ENCODE measurements around the gene ACTR2.

ACTR2 gene

GRCh38 chr2:65294701-65295100, 67.1 kb downstream of the ACTR2 start:
- Histone ChIP-seq H3K4me3 (ENCODE audit: low read length) (no peak overlapping the region), H3K36me3 (ENCODE audit: insufficient read depth, low read length) (no peaks in the 10 kb centered on the region), H2AFZ (ENCODE audit: low read depth, low read length) (no peak overlapping the region), H3K27me3 (ENCODE audit: insufficient read depth, low read length) (no peaks in the 10 kb centered on the region), H3K4me1 (ENCODE audit: insufficient read depth, low read length) (peaks cover 5% of the 10 kb centered on the region), H3K9me3 (ENCODE audit: low read length) (no peaks in the 10 kb centered on the region)

GRCh38 chr2:65296971-65297370, 69.3 kb downstream of the ACTR2 start:
- no peak overlapping the region for H2AFZ ChIP-seq (ENCODE audit: low read depth, low read length)
- no peaks in the 10 kb centered on the region for H3K27me3 ChIP-seq (ENCODE audit: insufficient read depth, low read length)
- no peak overlapping the region for H3K4me3 ChIP-seq (ENCODE audit: low read length)
- H3K36me3 ChIP-seq (ENCODE audit: insufficient read depth, low read length) = no peaks in the 10 kb centered on the region
- no peaks in the 10 kb centered on the region for H3K9me3 ChIP-seq (ENCODE audit: low read length)
- H3K4me1 ChIP-seq (ENCODE audit: insufficient read depth, low read length) = peaks cover 26% of the 10 kb centered on the region

- Histone ChIP-seq H3K4me3 (ENCODE audit: low read length) (no peak overlapping the region), H3K36me3 (ENCODE audit: insufficient read depth, low read length) (no peaks in the 10 kb centered on the region), H3K4me1 (ENCODE audit: insufficient read depth, low read length) (peaks cover 28% of the 10 kb centered on the region), H2AFZ (ENCODE audit: low read depth, low read length) (no peak overlapping the region), H3K9me3 (ENCODE audit: low read length) (no peaks in the 10 kb centered on the region), H3K27me3 (ENCODE audit: insufficient read depth, low read length) (no peaks in the 10 kb centered on the region)
Measured at GRCh38 chr2:65297544-65297943, 69.9 kb downstream of the ACTR2 start.

GRCh38 chr2:65298089-65298488, 70.5 kb downstream of the ACTR2 start:
- Histone ChIP-seq H3K36me3 (ENCODE audit: insufficient read depth, low read length) (no peaks in the 10 kb centered on the region), H3K4me3 (ENCODE audit: low read length) (no peak overlapping the region), H2AFZ (ENCODE audit: low read depth, low read length) (no peak overlapping the region), H3K4me1 (ENCODE audit: insufficient read depth, low read length) (peaks cover 28% of the 10 kb centered on the region), H3K27me3 (ENCODE audit: insufficient read depth, low read length) (no peaks in the 10 kb centered on the region), H3K9me3 (ENCODE audit: low read length) (no peaks in the 10 kb centered on the region)

GRCh38 chr2:65299246-65299645, 71.6 kb downstream of the ACTR2 start:
- Histone ChIP-seq H2AFZ (ENCODE audit: low read depth, low read length) (no peak overlapping the region), H3K9me3 (ENCODE audit: low read length) (no peaks in the 10 kb centered on the region), H3K27me3 (ENCODE audit: insufficient read depth, low read length) (no peaks in the 10 kb centered on the region), H3K36me3 (ENCODE audit: insufficient read depth, low read length) (no peaks in the 10 kb centered on the region), H3K4me1 (ENCODE audit: insufficient read depth, low read length) (peaks cover 28% of the 10 kb centered on the region), H3K4me3 (ENCODE audit: low read length) (no peak overlapping the region)

- Histone ChIP-seq H3K4me1 (ENCODE audit: insufficient read depth, low read length) (peaks cover 23% of the 10 kb centered on the region), H3K27me3 (ENCODE audit: insufficient read depth, low read length) (no peaks in the 10 kb centered on the region), H2AFZ (ENCODE audit: low read depth, low read length) (peak overlapping the region; percentile 27), H3K36me3 (ENCODE audit: insufficient read depth, low read length) (no peaks in the 10 kb centered on the region), H3K9me3 (ENCODE audit: low read length) (no peaks in the 10 kb centered on the region), H3K4me3 (ENCODE audit: low read length) (peak overlapping the region; percentile 43)
Measured at GRCh38 chr2:65300134-65300760, 72.6 kb downstream of the ACTR2 start.

- Histone ChIP-seq H3K9me3 (ENCODE audit: low read length) (no peaks in the 10 kb centered on the region), H3K36me3 (ENCODE audit: insufficient read depth, low read length) (no peaks in the 10 kb centered on the region), H3K4me1 (ENCODE audit: insufficient read depth, low read length) (peaks cover 23% of the 10 kb centered on the region), H2AFZ (ENCODE audit: low read depth, low read length) (peak overlapping the region; percentile 27), H3K27me3 (ENCODE audit: insufficient read depth, low read length) (no peaks in the 10 kb centered on the region), H3K4me3 (ENCODE audit: low read length) (peak overlapping the region; percentile 43)
Measured at GRCh38 chr2:65300761-65301711, 73.4 kb downstream of the ACTR2 start.

- Histone ChIP-seq H3K27me3 (ENCODE audit: insufficient read depth, low read length) (no peaks in the 10 kb centered on the region), H3K9me3 (ENCODE audit: low read length) (no peaks in the 10 kb centered on the region), H3K4me1 (ENCODE audit: insufficient read depth, low read length) (peaks cover 12% of the 10 kb centered on the region), H3K4me3 (ENCODE audit: low read length) (no peak overlapping the region), H3K36me3 (ENCODE audit: insufficient read depth, low read length) (peaks cover 12% of the 10 kb centered on the region), H2AFZ (ENCODE audit: low read depth, low read length) (no peak overlapping the region)
Measured at GRCh38 chr2:65305934-65306333, 78.3 kb downstream of the ACTR2 start.

GRCh38 chr2:65309699-65310098, 82.1 kb downstream of the ACTR2 start:
- H3K36me3 ChIP-seq (ENCODE audit: insufficient read depth, low read length) = peaks cover 40% of the 10 kb centered on the region

GRCh38 chr2:65311049-65311448, 83.4 kb downstream of the ACTR2 start:
- Histone ChIP-seq H3K27me3 (ENCODE audit: insufficient read depth, low read length) (no peaks in the 10 kb centered on the region), H2AFZ (ENCODE audit: low read depth, low read length) (no peak overlapping the region), H3K9me3 (ENCODE audit: low read length) (no peaks in the 10 kb centered on the region), H3K4me3 (ENCODE audit: low read length) (no peak overlapping the region), H3K36me3 (ENCODE audit: insufficient read depth, low read length) (peaks cover 49% of the 10 kb centered on the region), H3K4me1 (ENCODE audit: insufficient read depth, low read length) (no peaks in the 10 kb centered on the region)

More at GRCh38 chr2:65309699-65310098, 82.1 kb downstream of the ACTR2 start:
- Histone ChIP-seq H2AFZ (ENCODE audit: low read depth, low read length) (no peak overlapping the region), H3K27me3 (ENCODE audit: insufficient read depth, low read length) (no peaks in the 10 kb centered on the region), H3K4me3 (ENCODE audit: low read length) (no peak overlapping the region), H3K4me1 (ENCODE audit: insufficient read depth, low read length) (no peaks in the 10 kb centered on the region), H3K9me3 (ENCODE audit: low read length) (no peaks in the 10 kb centered on the region)

- Histone ChIP-seq H3K9me3 (ENCODE audit: low read length) (no peaks in the 10 kb centered on the region), H3K4me1 (ENCODE audit: insufficient read depth, low read length) (no peaks in the 10 kb centered on the region), H3K36me3 (ENCODE audit: insufficient read depth, low read length) (peaks cover 55% of the 10 kb centered on the region), H3K27me3 (ENCODE audit: insufficient read depth, low read length) (no peaks in the 10 kb centered on the region), H3K4me3 (ENCODE audit: low read length) (no peak overlapping the region), H2AFZ (ENCODE audit: low read depth, low read length) (no peak overlapping the region)
Measured at GRCh38 chr2:65311596-65311995, 84.0 kb downstream of the ACTR2 start.

- Histone ChIP-seq H2AFZ (ENCODE audit: low read depth, low read length) (no peak overlapping the region), H3K36me3 (ENCODE audit: insufficient read depth, low read length) (peaks cover 55% of the 10 kb centered on the region), H3K27me3 (ENCODE audit: insufficient read depth, low read length) (no peaks in the 10 kb centered on the region), H3K4me3 (ENCODE audit: low read length) (no peak overlapping the region), H3K9me3 (ENCODE audit: low read length) (no peaks in the 10 kb centered on the region), H3K4me1 (ENCODE audit: insufficient read depth, low read length) (no peaks in the 10 kb centered on the region)
Measured at GRCh38 chr2:65313126-65313953, 85.7 kb downstream of the ACTR2 start.

GRCh38 chr2:65313954-65314256, 86.3 kb downstream of the ACTR2 start:
- Histone ChIP-seq H2AFZ (ENCODE audit: low read depth, low read length) (no peak overlapping the region), H3K36me3 (ENCODE audit: insufficient read depth, low read length) (peaks cover 55% of the 10 kb centered on the region), H3K27me3 (ENCODE audit: insufficient read depth, low read length) (no peaks in the 10 kb centered on the region), H3K4me1 (ENCODE audit: insufficient read depth, low read length) (no peaks in the 10 kb centered on the region), H3K4me3 (ENCODE audit: low read length) (no peak overlapping the region), H3K9me3 (ENCODE audit: low read length) (no peaks in the 10 kb centered on the region)
